HepG2 (cell line): ENCODE results near the gene KDM5B. TPM values are rescaled to one million over a fixed set of nuclear protein-coding genes. Genes with fewer than 3 reads are reported as not detected.

Experiments used
- ATAC-seq: fragments of 200-7000 bp; cut with Tn5 transposase; 3 replicates; pipeline ENCODE4 v1.9.1; 2020; ENCODE audit warnings: mild to moderate bottlenecking, moderate library complexity
- BruUV-seq: library from RNA; stranded (reverse); fragments of 400-500 nt; replicated peaks from 2 replicates; lab custom pipeline; 2021; lab: Mats Ljungman, UMichigan
- CTCF ChIA-PET: fragments of 300-600 bp; formaldehyde crosslinking; extraction: SDS; loops from one replicate; lab custom pipeline; 2021; ENCODE audit warnings: low total read pairs, inconsistent platforms, low intra/inter-chr PET ratio; lab: Yijun Ruan, JAX
- POLR2A ChIA-PET: fragments of 350-600 bp; sonication (Branson Sonifier 250); formaldehyde crosslinking; loops from one replicate; lab custom pipeline; 2020; ENCODE audit warnings: antibody characterized with exemption, inconsistent platforms; lab: Yijun Ruan, JAX
- DNase-seq: peaks from one replicate; pipeline ENCODE4 v3.0.0-alpha.2; 2015; ENCODE audit warnings: low spot score
- FAIRE-seq: peaks from 3 replicates; lab custom pipeline; 2011; peaks lifted over from hg19 to GRCh38; lab: Jason Lieb, UNC
- H2AFZ ChIP-seq: one replicate; pipeline ENCODE4 v1.6.1; 2011; ENCODE audit warnings: low read length, inconsistent platforms
- H3K27ac ChIP-seq: fragments of 300-600 bp; 3 replicates; pipeline ENCODE4 v1.8.0; 2011; ENCODE audit warnings: mixed run types, mild to moderate bottlenecking, mixed read lengths, low read length, inconsistent platforms; ENCODE audit not compliant: insufficient read depth; ENCODE audit errors: extremely low read length
- H3K27me3 ChIP-seq, 2 experiments: fragments of 200-600 bp in 1 of 2; 2 replicates in 1 of 2; 3 replicates in 1 of 2; pipeline versions ENCODE4 v1.6.0 to v1.8.0; 2011; ENCODE audit warnings: low read length in 2 of 2, mild to moderate bottlenecking in 2 of 2, moderate library complexity in 2 of 2, inconsistent platforms in 1 of 2; ENCODE audit not compliant: insufficient read depth in 2 of 2, control insufficient read depth in 1 of 2
- H3K36me3 ChIP-seq, 2 experiments: fragments of 200-600 bp in 1 of 2; replicated peaks in 1 of 2; 2 replicates in 1 of 2; 3 replicates in 1 of 2; pipeline versions ENCODE4 v1.5.1 to v1.8.0; 2011; ENCODE audit warnings: low read length in 2 of 2, inconsistent platforms in 1 of 2; ENCODE audit not compliant: insufficient read depth in 2 of 2, control insufficient read depth in 1 of 2
- H3K4me1 ChIP-seq: 2 replicates; pipeline ENCODE4 v1.5.1; 2012; ENCODE audit warnings: low read length, inconsistent platforms; ENCODE audit not compliant: insufficient read depth
- H3K4me2 ChIP-seq: 2 replicates; pipeline ENCODE4 v1.6.0; 2011; ENCODE audit warnings: low read depth, low read length, inconsistent platforms
- H3K4me3 ChIP-seq, 3 experiments: fragments of 200-600 bp in 1 of 3; sonication (generic), shearing (Covaris generic) in 1 of 3; replicated peaks in 1 of 3; 2 replicates each; pipeline ENCODE4 v1.5.1; 2011 to 2016; ENCODE audit warnings: low read length in 3 of 3, inconsistent platforms in 2 of 3, low read depth in 2 of 3, mild to moderate bottlenecking in 2 of 3, control low read depth in 1 of 3, mixed read lengths in 1 of 3; ENCODE audit not compliant: insufficient read depth in 1 of 3
- H3K79me2 ChIP-seq: one replicate; pipeline ENCODE4 v1.6.1; 2011; ENCODE audit warnings: low read length, inconsistent platforms; ENCODE audit not compliant: insufficient read depth
- H3K9ac ChIP-seq: 2 replicates; pipeline ENCODE4 v1.6.0; 2011; ENCODE audit warnings: mild to moderate bottlenecking, low read depth, low read length, inconsistent platforms; ENCODE audit not compliant: insufficient read depth
- H3K9me3 ChIP-seq: 2 replicates; pipeline ENCODE4 v1.5.1; 2012; ENCODE audit warnings: mild to moderate bottlenecking, low read length
- H4K20me1 ChIP-seq: 2 replicates; pipeline ENCODE4 v1.6.0; 2011; ENCODE audit warnings: inconsistent platforms, mild to moderate bottlenecking, low read length, moderate library complexity; ENCODE audit not compliant: insufficient read depth
- AFF4 ChIP-seq: sonication (generic); formaldehyde crosslinking; IDR thresholded peaks from 2 replicates; pipeline ENCODE4 v1.4.0; 2020; ENCODE audit warnings: missing genetic modification reagents
- MNT ChIP-seq: fragments of 450-650 bp; IDR thresholded peaks from 2 replicates; pipeline ENCODE4 v1.6.1; 2016
- PLRG1 ChIP-seq: fragments of 450-650 bp; conservative IDR thresholded peaks from 2 replicates; pipeline ENCODE4 v1.6.1; 2016
- SPEN ChIP-seq: sonication (generic); formaldehyde crosslinking; IDR thresholded peaks from 2 replicates; pipeline ENCODE4 v1.5.1; 2020; ENCODE audit warnings: low read depth, mild to moderate bottlenecking, missing genetic modification reagents
- ZNF296 ChIP-seq: sonication (generic); formaldehyde crosslinking; conservative IDR thresholded peaks from 2 replicates; pipeline ENCODE4 v1.5.0; 2020; ENCODE audit warnings: mild to moderate bottlenecking, missing genetic modification reagents
- ZNF354B ChIP-seq: sonication (generic); formaldehyde crosslinking; IDR thresholded peaks from 2 replicates; pipeline ENCODE4 v1.8.0; 2022; ENCODE audit warnings: mild to moderate bottlenecking, missing genetic modification reagents
- WGBS: methylation state at CpG from one replicate; pipeline ENCODE4 v1.1.6; 2017; ENCODE audit warnings: low lambda C conversion rate; 5-methylcytosine and 5-hydroxymethylcytosine counted together
- in situ Hi-C: cut with HindIII; loops from 2 replicates; pipeline ENCODE4 v1.10.0; 2017; ENCODE audit warnings: low pct_unique_long_range_greater_than_20kb; ENCODE audit not compliant: extremely low pct_ligation_motif_present
- intact Hi-C: fragments of 100-400 bp; cut with micrococcal nuclease; formaldehyde crosslinking; loops from one replicate; pipeline ENCODE4 v1.10.0; 2022; ENCODE audit not compliant: unreplicated experiment
- polyA plus RNA-seq, 8 experiments: library from polyadenylated mRNA; depleted of rRNA in 3 of 8; stranded (reverse) in 7 of 8; unstranded in 1 of 8; fragments of >200 nt; fragmentation: Illumina TruSeq in 4 of 8; extraction: Trizol in 4 of 8; gene quantifications; 2 replicates each; pipeline versions ENCODE4 v1.2.1 to v1.2.3, GENCODE V29; 2011 to 2016; ENCODE audit warnings: low read depth in 4 of 8, missing spikeins in 1 of 8, mixed read lengths in 1 of 8; ENCODE audit not compliant: insufficient read depth in 1 of 8
- total RNA-seq, 5 experiments: library from RNA; depleted of rRNA; stranded (reverse); fragments of >200 nt; fragmentation: Illumina TruSeq; extraction: Trizol; gene quantifications; 2 replicates each; pipeline ENCODE4 v1.2.3, GENCODE V29; 2016; ENCODE audit warnings: low read depth in 1 of 5
- TF ChIP-seq, protein P1 (sequence below): sonication (generic); formaldehyde crosslinking; IDR thresholded peaks from 2 replicates; pipeline ENCODE4 v1.8.1; 2023; ENCODE audit warnings: mild to moderate bottlenecking, missing genetic modification reagents

The KDM5B gene
- total and polyA plus RNA-seq, 2 of the 13 experiments (the other 11 are each of a cell fraction or from before 2014, with no cell fraction given), result 34.2 to 35.4 TPM

GRCh38 chr1:202689082-202689481 lies 119.1 kb downstream of the KDM5B start:
- intact Hi-C loops, result no loop called here
- in situ Hi-C loops, result no loop called here
- WGBS, result 0% methylated on average over 3 of the region's 3 CpGs
- Histone ChIP-seq H3K4me2 (no peak overlapping the region), H3K36me3 (no peaks in the 10 kb centered on the region), H3K9ac (no peak overlapping the region), H3K4me3 (no peak overlapping the region), H3K4me1 (no peaks in the 10 kb centered on the region), H3K9me3 (no peaks in the 10 kb centered on the region), H2AFZ (no peak overlapping the region), H3K27me3 (peaks cover 1 to 34% of the 10 kb centered on the region in 2 experiments; a peak in 2 of 5 replicates), H3K79me2 (no peaks in the 10 kb centered on the region), H4K20me1 (peaks cover 3% of the 10 kb centered on the region; the same call in 1 of the 2 replicates), H3K27ac (no peak overlapping the region)
- no TSS peak for BruUV-seq
- CTCF ChIA-PET, result no interaction called here
- POLR2A ChIA-PET, result no interaction called here
- ATAC-seq, result no peak
- TF ChIP-seq ZNF354B (CRISPR knock-in tag) (no peak), MNT (peak; percentile 90), SPEN (CRISPR knock-in tag) (no peak)
- no peak for DNase-seq
- no peak for FAIRE-seq

- BruUV-seq, result no TSS peak
- Histone ChIP-seq H3K4me2 (no peak overlapping the region), H3K36me3 (no peaks in the 10 kb centered on the region), H3K9me3 (no peaks in the 10 kb centered on the region), H3K79me2 (no peaks in the 10 kb centered on the region), H2AFZ (no peak overlapping the region), H3K9ac (no peak overlapping the region), H3K4me3 (no peak overlapping the region), H4K20me1 (peaks cover 3% of the 10 kb centered on the region; the same call in 1 of the 2 replicates), H3K27me3 (peaks cover 1 to 34% of the 10 kb centered on the region in 2 experiments; a peak in 2 of 5 replicates), H3K4me1 (no peaks in the 10 kb centered on the region), H3K27ac (no peak overlapping the region)
- POLR2A ChIA-PET, result no interaction called here
- in situ Hi-C loops, result no loop called here
- no peak for DNase-seq
- ATAC-seq, result no peak
- no peak for FAIRE-seq
- WGBS, result 2% methylated on average over 7 of the region's 7 CpGs
- CTCF ChIA-PET, result no interaction called here
- intact Hi-C loops, result no loop called here
- TF ChIP-seq ZNF296 (CRISPR knock-in tag), result no peak
- TF ChIP-seq, protein P1, sequence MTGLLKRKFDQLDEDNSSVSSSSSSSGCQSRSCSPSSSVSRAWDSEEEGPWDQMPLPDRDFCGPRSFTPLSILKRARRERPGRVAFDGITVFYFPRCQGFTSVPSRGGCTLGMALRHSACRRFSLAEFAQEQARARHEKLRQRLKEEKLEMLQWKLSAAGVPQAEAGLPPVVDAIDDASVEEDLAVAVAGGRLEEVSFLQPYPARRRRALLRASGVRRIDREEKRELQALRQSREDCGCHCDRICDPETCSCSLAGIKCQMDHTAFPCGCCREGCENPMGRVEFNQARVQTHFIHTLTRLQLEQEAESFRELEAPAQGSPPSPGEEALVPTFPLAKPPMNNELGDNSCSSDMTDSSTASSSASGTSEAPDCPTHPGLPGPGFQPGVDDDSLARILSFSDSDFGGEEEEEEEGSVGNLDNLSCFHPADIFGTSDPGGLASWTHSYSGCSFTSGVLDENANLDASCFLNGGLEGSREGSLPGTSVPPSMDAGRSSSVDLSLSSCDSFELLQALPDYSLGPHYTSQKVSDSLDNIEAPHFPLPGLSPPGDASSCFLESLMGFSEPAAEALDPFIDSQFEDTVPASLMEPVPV (CRISPR knock-in tag), result no peak
- no peak for TF ChIP-seq PLRG1
- TF ChIP-seq AFF4, result no peak
These were observed 119.8 kb downstream of the KDM5B start for GRCh38 chr1:202688401-202688800.
